ENCODE measurements around the gene KLF18. TPM values are rescaled to one million over a fixed set of nuclear protein-coding genes. Genes with fewer than 3 reads are reported as not detected.
A peak's percentile ranks its signal among the peaks of the same experiment; 100 is the strongest.

KLF18 gene
- total and polyA plus RNA-seq, 4 donors: not detected

DNA sequence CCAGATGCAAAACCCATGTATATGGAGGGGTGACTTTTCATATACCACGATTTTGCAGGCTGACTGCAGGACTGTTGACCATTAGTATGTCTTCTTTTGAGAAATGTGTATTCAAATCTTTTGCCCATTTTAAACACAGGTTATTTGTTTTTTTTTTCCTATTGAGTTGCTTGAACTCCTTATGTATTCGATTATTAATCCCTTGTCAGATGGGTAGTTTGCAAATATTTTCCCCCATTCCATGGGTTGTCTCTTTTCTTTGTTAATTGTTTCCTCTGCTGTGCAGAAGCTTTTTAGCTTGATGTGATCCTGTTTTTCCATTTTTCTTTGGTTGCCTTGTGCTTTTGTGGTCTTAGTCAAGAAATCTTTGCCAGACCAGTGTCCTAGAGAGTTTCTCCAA lies 47.4 kb downstream of the KLF18 start:
- no peaks in the 10 kb centered on the region for H3K4me1 ChIP-seq (ENCODE audit: control insufficient read depth in 5 of 5, insufficient read depth in 5 of 5, low read length in 5 of 5)
- DNase-seq: no peak
- H3K27ac ChIP-seq (ENCODE audit: low read depth in 1 of 2, low read length in 1 of 2): no peak overlapping the region
- no peak for ATAC-seq (ENCODE audit: insufficient read depth, low FRiP score)
- peaks cover 0 to 3% (median 0%) of the 10 kb centered on the region in 3 donors for H3K27me3 ChIP-seq (ENCODE audit: control insufficient read depth in 3 of 3, insufficient read depth in 3 of 3, low read length in 2 of 3)
- 87 to 88% methylated on average over 2 of the region's 2 CpGs for WGBS, 2 donors
- TF ChIP-seq, protein P1, sequence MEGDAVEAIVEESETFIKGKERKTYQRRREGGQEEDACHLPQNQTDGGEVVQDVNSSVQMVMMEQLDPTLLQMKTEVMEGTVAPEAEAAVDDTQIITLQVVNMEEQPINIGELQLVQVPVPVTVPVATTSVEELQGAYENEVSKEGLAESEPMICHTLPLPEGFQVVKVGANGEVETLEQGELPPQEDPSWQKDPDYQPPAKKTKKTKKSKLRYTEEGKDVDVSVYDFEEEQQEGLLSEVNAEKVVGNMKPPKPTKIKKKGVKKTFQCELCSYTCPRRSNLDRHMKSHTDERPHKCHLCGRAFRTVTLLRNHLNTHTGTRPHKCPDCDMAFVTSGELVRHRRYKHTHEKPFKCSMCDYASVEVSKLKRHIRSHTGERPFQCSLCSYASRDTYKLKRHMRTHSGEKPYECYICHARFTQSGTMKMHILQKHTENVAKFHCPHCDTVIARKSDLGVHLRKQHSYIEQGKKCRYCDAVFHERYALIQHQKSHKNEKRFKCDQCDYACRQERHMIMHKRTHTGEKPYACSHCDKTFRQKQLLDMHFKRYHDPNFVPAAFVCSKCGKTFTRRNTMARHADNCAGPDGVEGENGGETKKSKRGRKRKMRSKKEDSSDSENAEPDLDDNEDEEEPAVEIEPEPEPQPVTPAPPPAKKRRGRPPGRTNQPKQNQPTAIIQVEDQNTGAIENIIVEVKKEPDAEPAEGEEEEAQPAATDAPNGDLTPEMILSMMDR (IDR thresholded peaks at IDR 0.05; ENCODE audit: control extremely low read depth, extremely low read depth): no peak
- H3K9me3 ChIP-seq (ENCODE audit: control insufficient read depth in 4 of 4, insufficient read depth in 3 of 4, low read length in 3 of 4): peaks cover 0 to 3% (median 0%) of the 10 kb centered on the region in 4 donors
- H3K36me3 ChIP-seq (ENCODE audit: control insufficient read depth in 4 of 4, insufficient read depth in 4 of 4, low read length in 4 of 4): no peaks in the 10 kb centered on the region
- no peak overlapping the region for H3K9ac ChIP-seq (ENCODE audit: insufficient read depth in 1 of 2, low read length in 2 of 2)
- H3K4me3 ChIP-seq: no peak overlapping the region

DNA sequence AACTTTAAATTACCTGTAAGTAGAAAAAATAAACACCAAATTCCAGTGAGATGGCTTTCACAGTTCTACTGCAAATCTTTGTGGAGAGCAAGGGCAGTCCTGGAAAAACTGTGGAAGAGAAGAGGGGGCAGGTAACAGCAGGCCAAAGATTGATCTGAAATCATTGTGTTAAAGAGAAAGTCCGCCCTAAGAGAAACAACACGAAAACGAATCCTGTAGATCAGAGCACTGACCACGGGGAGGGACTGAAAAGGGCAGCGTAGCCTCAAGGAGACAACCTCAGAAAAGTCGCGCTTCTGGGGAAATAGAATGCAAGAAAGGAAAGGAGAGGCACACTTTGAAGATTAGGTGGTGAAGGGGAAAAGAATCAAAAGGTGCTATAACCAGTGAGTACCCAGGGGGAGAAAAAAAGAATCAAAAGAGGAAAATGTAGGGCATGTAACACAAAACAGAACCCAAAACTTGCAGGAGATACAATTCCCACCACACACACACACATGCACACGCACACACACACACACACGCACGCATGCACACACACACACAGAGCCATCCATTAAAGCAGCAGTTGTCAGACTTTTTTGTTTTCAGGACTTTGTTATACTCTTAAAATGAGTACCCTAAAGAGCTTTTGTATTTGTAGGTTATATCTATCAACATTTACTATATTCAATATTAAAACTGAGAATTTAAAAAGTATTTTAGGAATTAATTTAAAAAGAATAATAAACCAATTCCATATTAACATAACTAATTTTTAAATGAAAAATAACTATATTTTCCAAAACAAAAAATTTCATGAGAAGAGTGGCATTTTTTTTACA lies 50.8 kb downstream of the KLF18 start:
- H3K4me1 ChIP-seq (ENCODE audit: control insufficient read depth in 5 of 5, insufficient read depth in 5 of 5, low read length in 5 of 5): peaks cover 0 to 4% (median 0%) of the 10 kb centered on the region in 5 donors
- no peak overlapping the region for H3K9ac ChIP-seq (ENCODE audit: insufficient read depth in 1 of 2, low read length in 2 of 2)
- DNase-seq (no peak), ATAC-seq (ENCODE audit: insufficient read depth, low FRiP score) (no peak)
- peaks cover 0 to 3% (median 0%) of the 10 kb centered on the region in 4 donors for H3K9me3 ChIP-seq (ENCODE audit: control insufficient read depth in 4 of 4, insufficient read depth in 3 of 4, low read length in 3 of 4)
- no peak overlapping the region for H3K4me3 ChIP-seq
- WGBS, 2 donors: 74 to 84% methylated on average over 10 of the region's 10 CpGs
- H3K27me3 ChIP-seq (ENCODE audit: control insufficient read depth in 3 of 3, insufficient read depth in 3 of 3, low read length in 2 of 3): peaks cover 0 to 3% (median 0%) of the 10 kb centered on the region in 3 donors
- H3K27ac ChIP-seq (ENCODE audit: low read depth in 1 of 2, low read length in 1 of 2): no peak overlapping the region
- no peaks in the 10 kb centered on the region for H3K36me3 ChIP-seq (ENCODE audit: control insufficient read depth in 4 of 4, insufficient read depth in 4 of 4, low read length in 4 of 4)
- TF ChIP-seq, protein P1 (IDR thresholded peaks at IDR 0.05; ENCODE audit: control extremely low read depth, extremely low read depth): no peak

DNA sequence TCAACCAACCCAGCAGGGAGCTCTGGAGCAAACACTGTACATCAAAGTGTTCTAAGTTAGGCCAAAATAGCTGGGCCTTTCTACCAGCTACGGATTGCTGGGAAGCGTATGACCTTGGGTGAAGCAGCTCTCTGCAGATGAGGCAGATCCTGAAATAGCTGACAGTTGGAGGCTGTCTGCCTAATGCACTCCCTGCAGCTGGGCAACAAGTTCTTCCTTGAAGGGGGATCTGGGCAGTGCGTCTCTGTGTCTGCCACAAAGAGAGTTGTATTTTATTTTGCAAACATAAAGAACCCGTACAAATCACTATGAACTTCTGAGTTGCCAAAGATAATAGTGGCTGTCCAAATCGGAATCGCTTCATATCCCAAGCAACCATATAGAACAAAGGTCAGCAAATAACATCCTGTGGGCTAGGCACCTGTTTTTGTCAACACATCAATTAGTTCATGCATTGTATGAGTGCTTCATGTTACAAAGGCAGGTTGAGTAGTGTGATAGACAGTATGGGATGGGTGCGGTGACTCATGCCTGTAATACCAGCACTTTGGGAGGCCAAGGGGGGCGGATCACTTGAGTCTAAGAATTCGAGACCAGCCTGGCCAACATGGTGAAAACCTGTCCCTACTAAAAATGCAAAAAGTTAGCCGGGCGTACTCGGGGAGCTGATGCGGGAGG lies 51.9 kb downstream of the KLF18 start:
- WGBS, 2 donors: 78 to 87% methylated on average over 13 of the region's 13 CpGs
- Histone ChIP-seq H3K27me3 (ENCODE audit: control insufficient read depth in 3 of 3, insufficient read depth in 3 of 3, low read length in 2 of 3) (peaks cover 0 to 3% (median 0%) of the 10 kb centered on the region in 3 donors), H3K9ac (ENCODE audit: insufficient read depth in 1 of 2, low read length in 2 of 2) (no peak overlapping the region), H3K27ac (ENCODE audit: low read depth in 1 of 2, low read length in 1 of 2) (no peak overlapping the region), H3K9me3 (ENCODE audit: control insufficient read depth in 4 of 4, insufficient read depth in 3 of 4, low read length in 3 of 4) (peaks cover 0 to 3% (median 0%) of the 10 kb centered on the region in 4 donors), H3K36me3 (ENCODE audit: control insufficient read depth in 4 of 4, insufficient read depth in 4 of 4, low read length in 4 of 4) (no peaks in the 10 kb centered on the region), H3K4me1 (ENCODE audit: control insufficient read depth in 5 of 5, insufficient read depth in 5 of 5, low read length in 5 of 5) (peaks cover 0 to 4% (median 0%) of the 10 kb centered on the region in 5 donors), H3K4me3 (no peak overlapping the region)
- DNase-seq (peak in 1 of 3 donors; percentile 20), ATAC-seq (ENCODE audit: insufficient read depth, low FRiP score) (no peak)
- TF ChIP-seq, protein P1 (IDR thresholded peaks at IDR 0.05; ENCODE audit: control extremely low read depth, extremely low read depth): no peak

Small RNA genes lying within 50 kb of the gene (small RNA-seq; reads per million reads assigned to genes)
- gene AL035417.1 (ENCODE audit: low replicate concordance): not detected
- not detected for gene OOSP1P1 (ENCODE audit: low replicate concordance)
- gene RF00019 (ENCODE audit: low replicate concordance): not detected
- not detected for gene RN7SL479P (ENCODE audit: low replicate concordance)

Other genes with a start within 250 kb of the KLF18 start
- gene ARTN, start 207.8 kb downstream of the KLF18 start, total RNA-seq: 1 to 10 TPM in 1 of 2 donors, under 1 TPM in 1; 0.23 to 2.7 TPM
- gene ARTN, start 207.8 kb downstream of the KLF18 start, polyA plus RNA-seq: 1 to 10 TPM in 1 of 2 donors, under 1 TPM in 1; 0.95 to 1.4 TPM
- gene IPO13, start 194.7 kb downstream of the KLF18 start, total RNA-seq: 10 to 100 TPM in 1 of 2 donors, 1 to 10 TPM in 1; 7.3 to 35.4 TPM
- 10 to 100 TPM; 16.6 to 18.1 TPM for gene IPO13, start 194.7 kb downstream of the KLF18 start, polyA plus RNA-seq
- gene DPH2, start 171.6 kb downstream of the KLF18 start, total RNA-seq: 10 to 100 TPM; 17.1 to 25.5 TPM
- 10 to 100 TPM; 11.6 to 28.5 TPM for gene DPH2, start 171.6 kb downstream of the KLF18 start, polyA plus RNA-seq
- gene ATP6V0B, start 166.7 kb downstream of the KLF18 start, total RNA-seq: 100 to 1,000 TPM in 1 of 2 donors, 10 to 100 TPM in 1; 71.2 to 192 TPM
- gene ATP6V0B, start 166.7 kb downstream of the KLF18 start, polyA plus RNA-seq: 100 to 1,000 TPM; 373 to 484 TPM
- 10 to 100 TPM; 13.6 to 40.9 TPM for gene B4GALT2, start 162.4 kb downstream of the KLF18 start, total RNA-seq
- 10 to 100 TPM; 28.9 to 32.2 TPM for gene B4GALT2, start 162.4 kb downstream of the KLF18 start, polyA plus RNA-seq
- gene CCDC24, start 150.0 kb downstream of the KLF18 start, total RNA-seq: 10 to 100 TPM in 1 of 2 donors, 1 to 10 TPM in 1; 9.9 to 20.1 TPM
- 10 to 100 TPM; 11.2 to 15.3 TPM for gene CCDC24, start 150.0 kb downstream of the KLF18 start, polyA plus RNA-seq
- 10 to 100 TPM in 1 of 2 donors, 1 to 10 TPM in 1; 9.8 to 29.9 TPM for gene SLC6A9, start 110.2 kb downstream of the KLF18 start, total RNA-seq
- gene SLC6A9, start 110.2 kb downstream of the KLF18 start, polyA plus RNA-seq: 1 to 10 TPM; 8.7 to 8.9 TPM
- under 1 TPM in 1 of 2 donors, not detected in 1; 0.28 TPM for gene KLF17, start 22.8 kb downstream of the KLF18 start, total RNA-seq
- under 1 TPM; 0.14 to 0.21 TPM for gene KLF17, start 22.8 kb downstream of the KLF18 start, polyA plus RNA-seq
- 10 to 100 TPM; 36.6 to 41.1 TPM for gene DMAP1, start 71.8 kb upstream of the KLF18 start, total RNA-seq
- 10 to 100 TPM; 26.5 to 33.6 TPM for gene DMAP1, start 71.8 kb upstream of the KLF18 start, polyA plus RNA-seq
- 10 to 100 TPM; 41.7 to 56.2 TPM for gene ERI3, start 213.6 kb upstream of the KLF18 start, total RNA-seq
- 10 to 100 TPM; 26.6 to 39.8 TPM for gene ERI3, start 213.6 kb upstream of the KLF18 start, polyA plus RNA-seq